Left renal cortex interstitium (tissue), 4 donors: ENCODE results near the gene DAAM2. TPM values are rescaled to one million over a fixed set of nuclear protein-coding genes. Genes with fewer than 3 reads are reported as not detected.

ENCODE experiments used
- DNase-seq, 4 donors: peaks; one replicate each; pipeline ENCODE4 v3.0.0-alpha.2; 2013; ENCODE audit warnings: low read depth in 4 of 4, low spot score in 2 of 4, missing footprints in 1 of 4
- polyA plus RNA-seq, 4 donors: library from polyadenylated mRNA; unstranded; fragments of 120-200 nt; gene quantifications; one replicate each; pipeline ENCODE4 v1.2.1, GENCODE V29; 2013; ENCODE audit not compliant: insufficient read length in 4 of 4

Gene DAAM2
- polyA plus RNA-seq, 4 donors = 27.2 to 29.0 (median 28.2) TPM

DNA sequence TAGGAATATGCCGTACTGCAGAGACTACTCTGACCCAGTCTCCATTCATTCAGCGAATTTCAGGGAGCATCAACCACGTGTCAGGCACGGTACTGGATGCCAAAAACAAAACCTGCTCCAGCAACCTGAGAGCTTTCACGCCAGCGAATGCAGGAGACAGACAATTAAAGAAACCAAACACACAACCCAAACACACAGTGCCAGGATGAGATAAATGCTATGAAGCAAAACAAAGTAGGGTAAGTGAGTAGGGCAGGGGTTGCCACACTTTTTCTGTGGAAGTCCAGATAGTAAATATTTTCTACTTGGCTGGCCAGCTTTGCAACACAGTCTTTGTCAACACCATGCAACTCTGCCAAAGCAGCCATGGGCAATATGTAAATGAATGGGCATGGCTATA lies 132.1 kb downstream of the DAAM2 start:
- DNase-seq = no peak

DNA sequence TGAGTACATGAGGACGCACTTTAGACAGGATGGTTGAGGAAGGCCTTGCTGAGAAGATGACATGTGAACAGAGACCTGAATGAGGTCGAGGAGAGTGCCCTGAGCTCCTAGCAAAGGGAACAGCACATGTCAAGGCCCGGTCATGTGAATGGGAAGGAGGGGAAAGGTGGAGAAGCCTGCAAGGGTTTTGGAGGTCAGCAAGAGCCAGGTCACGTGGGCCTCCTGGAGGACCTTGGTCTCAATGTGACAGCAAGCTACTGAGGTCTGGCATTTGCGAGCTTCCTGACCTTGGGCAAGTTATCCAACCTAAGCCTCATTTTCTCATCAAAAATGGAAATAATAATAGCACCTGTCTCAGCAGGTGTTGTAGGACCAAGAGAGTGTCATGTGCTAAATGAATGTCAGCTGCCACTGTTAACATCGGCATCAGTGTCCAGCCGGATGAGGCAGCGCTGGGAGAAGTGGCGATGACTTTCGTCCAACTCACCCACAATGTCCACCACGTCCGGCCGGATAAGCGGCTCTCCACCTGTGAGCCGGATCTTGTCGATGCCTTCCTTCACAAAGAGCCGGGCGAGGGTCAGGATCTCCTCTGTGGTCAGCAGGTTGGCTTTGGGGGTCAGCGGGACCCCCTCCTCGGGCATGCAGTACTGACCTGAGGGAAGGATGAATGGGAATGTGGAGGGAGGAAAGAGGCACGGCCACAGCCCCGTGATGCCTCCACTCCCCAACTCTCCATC lies 133.2 kb downstream of the DAAM2 start:
- no peak for DNase-seq

- DNase-seq = no peak
Observed at GRCh38 chr6:39925931-39926290, 133.7 kb downstream of the DAAM2 start.

DNA sequence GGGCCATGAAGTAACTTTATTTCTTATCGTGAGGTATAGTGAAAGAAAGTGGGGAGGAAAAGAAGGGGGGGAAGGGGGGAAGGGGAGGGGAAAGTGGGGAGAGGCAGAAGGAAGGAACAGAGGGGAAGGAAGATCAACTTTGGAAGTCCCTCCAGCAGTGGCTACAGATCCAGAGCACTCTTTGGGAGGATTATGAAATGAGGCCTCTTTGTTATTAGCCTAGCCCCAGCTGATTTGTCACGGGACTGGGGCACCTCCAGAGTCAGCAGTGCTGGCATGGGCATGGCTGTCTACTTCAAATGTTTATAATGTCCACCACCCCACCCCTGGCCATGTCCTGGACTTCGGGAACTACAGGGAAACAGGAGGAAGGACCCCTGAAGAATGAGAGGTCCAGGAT lies 134.5 kb downstream of the DAAM2 start:
- no peak for DNase-seq

- no peak for DNase-seq
Observed at GRCh38 chr6:39927159-39927558, 135.0 kb downstream of the DAAM2 start.

DNA sequence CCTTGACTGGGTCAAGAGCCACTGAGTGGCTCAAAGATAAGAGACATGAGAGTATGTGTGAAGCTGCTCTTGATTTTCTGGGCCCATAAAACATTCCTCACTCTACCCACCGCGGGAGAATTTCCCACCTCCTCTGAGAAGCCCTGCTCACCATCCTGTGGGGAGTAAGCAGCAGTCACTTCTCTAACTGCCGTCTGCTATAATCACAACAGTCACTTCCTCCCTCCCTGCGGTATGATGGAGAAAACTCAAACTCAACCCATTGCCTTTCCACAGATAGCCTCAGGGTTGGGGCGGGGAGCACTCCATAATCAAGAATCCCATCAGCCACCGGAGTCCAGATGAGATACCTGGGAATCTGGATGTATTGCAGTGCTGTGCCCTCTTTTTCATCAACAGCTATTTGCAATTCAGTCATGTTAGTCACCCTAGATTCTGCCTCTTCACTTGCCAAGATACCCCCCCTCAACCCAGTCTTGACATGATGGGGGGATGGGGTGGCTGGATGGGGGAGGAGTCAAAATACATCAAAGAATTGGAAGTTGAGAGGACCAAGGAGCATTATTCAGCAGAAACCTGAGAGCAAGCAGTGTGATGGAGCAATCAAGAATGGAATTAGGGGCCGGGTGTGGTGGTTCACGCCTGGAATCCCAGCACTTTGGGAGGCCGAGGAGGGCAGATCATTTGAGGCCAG lies 137.0 kb downstream of the DAAM2 start:
- no peak for DNase-seq

DNA sequence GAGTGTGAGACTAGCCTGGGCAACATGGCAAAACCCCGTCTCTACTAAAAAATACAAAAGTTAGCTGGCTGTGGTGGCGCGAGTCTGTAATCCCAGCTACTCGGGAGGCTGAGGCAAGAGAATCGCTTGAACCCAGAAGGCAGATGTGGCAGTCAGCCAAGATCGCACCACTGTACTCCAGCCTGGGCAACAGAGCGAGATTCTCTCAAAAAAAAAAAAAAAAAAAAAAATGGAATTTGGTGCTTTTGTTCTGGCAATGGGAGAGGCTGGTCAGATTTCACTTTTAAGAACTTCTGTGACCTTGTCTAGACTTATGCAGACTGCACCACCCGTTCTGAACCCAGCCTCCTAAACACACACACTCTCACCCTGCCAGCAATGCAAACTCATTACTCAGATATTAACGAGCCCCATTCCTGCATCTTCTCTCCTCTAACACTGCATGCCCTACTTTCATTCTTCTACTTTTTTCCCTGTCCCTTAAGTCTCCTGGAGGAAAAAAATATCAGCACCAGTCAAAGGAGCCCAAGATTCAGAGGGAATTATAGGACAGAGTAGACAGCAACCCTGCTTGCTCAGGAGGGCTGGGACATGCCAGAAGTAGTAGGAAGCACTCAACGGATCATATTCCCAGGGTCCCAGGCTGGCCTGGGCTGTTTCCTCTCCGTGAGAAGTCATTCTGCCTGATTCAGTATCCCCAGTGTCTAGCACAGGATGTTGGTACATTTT lies 137.7 kb downstream of the DAAM2 start:
- no peak for DNase-seq

DNA sequence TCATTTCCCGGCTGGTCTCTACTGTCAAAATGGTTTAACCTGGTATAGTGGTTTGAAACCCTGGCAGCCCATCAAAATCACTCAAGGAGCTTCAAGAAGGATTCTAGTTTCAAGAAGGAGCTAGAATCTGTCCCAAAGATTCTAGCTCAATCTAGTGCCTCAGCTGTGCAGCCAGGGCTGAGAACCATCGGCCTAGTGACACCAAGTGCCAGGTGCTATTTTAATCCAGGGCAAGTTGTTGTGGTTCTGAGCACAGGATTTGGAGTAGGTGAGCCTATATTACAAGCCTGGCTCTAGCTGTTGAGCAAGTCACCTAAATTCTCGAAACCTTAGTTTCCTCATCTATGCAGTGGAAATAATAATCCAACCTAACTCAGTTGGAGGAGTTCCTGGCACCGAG lies 138.4 kb downstream of the DAAM2 start:
- no peak for DNase-seq

- DNase-seq = no peak
Observed at GRCh38 chr6:39931607-39932006, 139.4 kb downstream of the DAAM2 start.

DNA sequence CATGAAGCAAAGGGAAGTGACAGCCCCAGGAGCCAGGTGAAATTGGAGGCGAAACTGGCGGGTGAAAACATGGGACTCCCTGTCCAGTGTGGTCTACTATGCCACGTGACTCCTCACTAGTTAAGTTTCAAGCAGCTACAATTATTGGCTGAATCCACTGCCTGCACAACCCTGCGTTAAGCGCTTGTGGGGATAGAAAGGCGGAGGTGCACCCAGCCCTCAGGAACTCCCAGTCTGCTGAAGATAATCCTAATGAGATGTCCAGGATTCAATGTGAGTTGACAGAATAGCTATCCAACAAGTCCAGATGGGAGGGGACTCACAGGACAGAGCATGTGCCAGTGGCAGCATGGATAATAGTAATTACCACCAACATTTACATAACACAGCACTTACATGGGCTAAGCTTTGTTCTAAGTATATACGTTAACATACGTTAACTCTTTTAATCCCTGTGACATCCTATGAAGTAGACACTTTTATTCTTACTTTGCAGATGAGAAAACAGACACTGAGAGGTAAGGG lies 140.3 kb downstream of the DAAM2 start:
- no peak for DNase-seq

- no peak for DNase-seq
Observed at GRCh38 chr6:39933669-39934130, 141.5 kb downstream of the DAAM2 start.

- DNase-seq = peak in 2 of 4 donors; percentile 34 to 41
Observed at GRCh38 chr6:39934131-39934757, 142.1 kb downstream of the DAAM2 start, which contains the start of gene MOCS1. MOCS1 (minus strand) TSS chr6:39934462; CDS start chr6:39934417, 45 bp downstream.

GRCh38 chr6:39935241-39935640 lies 143.1 kb downstream of the DAAM2 start:
- no peak for DNase-seq

GRCh38 chr6:39936857-39937256 lies 144.7 kb downstream of the DAAM2 start:
- no peak for DNase-seq

GRCh38 chr6:39937686-39938333 lies 145.6 kb downstream of the DAAM2 start:
- DNase-seq = no peak

DNA sequence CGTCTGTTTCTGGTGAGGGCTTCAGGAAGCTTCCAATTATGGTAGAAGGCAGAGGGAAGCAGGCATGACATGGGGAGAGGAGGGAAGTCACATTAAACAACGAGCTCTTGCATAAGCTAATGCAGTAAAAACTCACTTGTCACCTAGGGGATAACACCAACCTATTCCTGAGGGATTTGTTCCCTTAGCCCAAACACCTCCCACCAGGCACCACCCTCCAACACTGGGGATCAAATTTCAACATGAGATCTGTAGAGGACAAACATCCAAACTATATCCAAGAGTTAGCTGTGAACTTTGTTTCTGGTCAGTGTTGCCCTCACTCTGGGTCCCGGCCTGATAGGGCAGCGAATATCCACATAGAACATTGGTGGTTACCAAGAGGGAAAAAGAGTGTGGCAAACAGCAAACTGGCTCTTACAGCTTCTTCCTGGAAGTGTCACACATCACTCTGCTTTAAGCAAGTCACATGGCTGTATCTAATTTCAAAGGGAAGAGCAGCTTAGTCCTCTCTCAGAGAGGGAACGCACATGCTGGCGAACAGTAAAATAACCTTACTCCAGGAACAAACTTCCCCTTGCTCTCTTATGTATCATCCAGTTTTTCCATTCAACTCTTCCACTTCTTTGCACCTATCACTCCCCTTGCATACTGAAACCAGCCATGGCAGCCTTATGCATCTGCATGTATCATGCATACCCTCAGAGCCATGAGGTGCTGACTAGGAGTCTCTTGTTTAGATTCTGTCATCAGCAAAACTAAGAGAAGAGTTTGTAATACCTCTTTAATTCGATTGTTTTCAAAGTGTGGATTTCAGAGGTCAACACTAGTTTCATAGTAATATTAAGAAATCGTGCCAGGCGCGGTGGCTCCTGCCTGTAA lies 146.8 kb downstream of the DAAM2 start:
- no peak for DNase-seq

DNA sequence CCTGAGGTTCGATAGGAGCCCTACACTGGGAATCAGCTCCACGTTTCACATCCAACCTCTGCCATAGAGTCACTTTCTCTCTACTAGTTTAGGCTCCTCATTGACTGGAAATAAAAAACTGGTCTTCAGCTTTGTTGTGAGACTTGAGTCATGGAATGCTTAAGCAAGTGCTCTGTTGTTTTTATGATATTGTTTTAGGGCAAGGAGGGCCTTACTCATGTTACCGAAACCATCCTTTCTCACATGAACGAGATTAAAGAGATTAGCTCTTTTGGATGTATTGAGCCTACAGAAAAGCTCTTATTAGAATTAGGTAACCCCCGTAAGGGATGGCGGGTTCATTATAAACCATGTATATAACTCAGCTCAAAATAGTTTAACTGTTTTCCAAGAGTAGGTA lies 149.0 kb downstream of the DAAM2 start:
- DNase-seq = no peak

DNA sequence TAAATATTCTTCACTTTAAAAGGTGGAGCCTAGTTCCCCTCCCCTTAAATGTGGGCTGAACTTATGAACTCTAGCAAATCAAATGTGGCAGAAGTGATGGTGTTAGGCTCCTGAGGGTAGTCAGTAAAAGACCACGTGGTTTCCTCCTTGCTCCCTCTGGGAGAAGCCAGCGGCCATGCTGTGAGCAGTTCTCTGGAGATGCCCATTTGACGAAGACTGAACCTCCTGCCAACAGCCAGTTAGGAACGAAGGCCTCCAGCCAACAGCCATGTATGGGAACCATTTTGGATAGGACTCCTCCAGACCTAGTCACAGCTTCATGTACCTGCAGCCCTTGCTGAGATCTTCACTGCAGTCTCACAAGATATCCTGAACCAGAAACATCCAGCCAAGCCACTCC lies 149.6 kb downstream of the DAAM2 start:
- DNase-seq = no peak

GRCh38 chr6:39942903-39943580 lies 150.9 kb downstream of the DAAM2 start:
- no peak for DNase-seq
